Right cardiac atrium (tissue), 5 donors: Measurements from ENCODE around the gene IZUMO3. TPM values are rescaled to one million over a fixed set of nuclear protein-coding genes. Genes with fewer than 3 reads are reported as not detected.
"Not testable (repeated sequence)": the region's sequence is repeated elsewhere in the genome, so short reads cannot be mapped to it uniquely, and the experiment has no call there.

ENCODE experiments used
- ATAC-seq, 2 donors: fragments of 200-7000 bp; cut with Tn5 transposase; one replicate each; pipeline versions ENCODE4 v1.8.0 to v1.9.1; 2020; ENCODE audit warnings: moderate library complexity in 2 of 2, mild to moderate bottlenecking in 1 of 2
- DNase-seq, 3 donors: peaks; one replicate each; pipeline ENCODE4 v3.0.0-alpha.2; 2020
- H3K27ac ChIP-seq: one replicate; pipeline ENCODE4 v1.5.1; 2013; ENCODE audit warnings: mild to moderate bottlenecking, low read length, control low read depth, moderate library complexity
- H3K27me3 ChIP-seq: one replicate; pipeline ENCODE4 v1.6.1; 2013; ENCODE audit not compliant: control insufficient read depth, insufficient read depth
- H3K4me1 ChIP-seq: one replicate; pipeline ENCODE4 v1.6.1; 2013; ENCODE audit warnings: low read length; ENCODE audit not compliant: control insufficient read depth, insufficient read depth
- H3K4me3 ChIP-seq: one replicate; pipeline ENCODE4 v1.5.1; 2013; ENCODE audit warnings: low read length, control low read depth
- H3K9me3 ChIP-seq: one replicate; pipeline ENCODE4 v1.6.1; 2013; ENCODE audit warnings: low read length; ENCODE audit not compliant: control insufficient read depth
- WGBS: extraction: QIAGEN DNeasy Blood & Tissue Kit; methylation state at CpG from one replicate; pipeline ENCODE4 v1.1.7; 2013; 5-methylcytosine and 5-hydroxymethylcytosine counted together
- intact Hi-C, 4 donors: fragments of 100-400 bp; cut with DNase I; formaldehyde crosslinking; loops; one replicate each; pipeline versions ENCODE4 v1.11.0 to v1.14.0; 2022 to 2023
- long read RNA-seq, 4 donors: library from polyadenylated mRNA; unstranded; transcript quantifications; one replicate each; pipeline ENCODE4 v2.0.0, GENCODE V29; 2020 to 2021
- polyA plus RNA-seq: library from polyadenylated mRNA; stranded (reverse); fragments of 200-250 nt; gene quantifications from one replicate; pipeline ENCODE4 v1.2.3, GENCODE V29; 2013
- total RNA-seq, 4 donors: library from RNA; stranded (reverse); fragmentation: NEBNext Ultra II Directional; extraction: Animal tissue kit (Norgen Biotek cat#: 25700); gene quantifications; one replicate each; pipeline ENCODE4 v1.2.1, GENCODE V29; 2021
- donor health status: healthy with polysubstance abuse.
- donor health status: DM: no; HTN: yes; CAD: no.
- donor health status: DM: no; HTN: no; CAD: no.
- donor health status: DM: no; HTN: yes; CAD: no; lungs with severe emphysema.
- donor health status: DM: yes; HTN: yes; CAD: no.

IZUMO3 gene
- not detected for total RNA-seq
- polyA plus RNA-seq, result not detected
- long read RNA-seq, donor 1, result 0 reads
- long read RNA-seq, donor 2, result 0 reads
- long read RNA-seq, donor 3, result 0 reads
- long read RNA-seq, donor 4, result 0 reads

- DNase-seq, result no peak
- no peaks in the 10 kb centered on the region for H3K4me1 ChIP-seq
- H3K27me3 ChIP-seq, result no peaks in the 10 kb centered on the region
- intact Hi-C loops, result no loop called here
- 94% methylated on average over 3 of the region's 3 CpGs for WGBS
- H3K27ac ChIP-seq, result no peak within 1 kb of the TSS
- ATAC-seq, result no peak
- H3K9me3 ChIP-seq, result no peaks in the 10 kb centered on the region
- H3K4me3 ChIP-seq, result no peak within 1 kb of the TSS
Measured at GRCh38 chr9:24545847-24546522, at the start of gene IZUMO3. Gene IZUMO3 (minus strand): TSS chr9:24545897. CDS start chr9:24545649, 248 bp downstream.

DNA sequence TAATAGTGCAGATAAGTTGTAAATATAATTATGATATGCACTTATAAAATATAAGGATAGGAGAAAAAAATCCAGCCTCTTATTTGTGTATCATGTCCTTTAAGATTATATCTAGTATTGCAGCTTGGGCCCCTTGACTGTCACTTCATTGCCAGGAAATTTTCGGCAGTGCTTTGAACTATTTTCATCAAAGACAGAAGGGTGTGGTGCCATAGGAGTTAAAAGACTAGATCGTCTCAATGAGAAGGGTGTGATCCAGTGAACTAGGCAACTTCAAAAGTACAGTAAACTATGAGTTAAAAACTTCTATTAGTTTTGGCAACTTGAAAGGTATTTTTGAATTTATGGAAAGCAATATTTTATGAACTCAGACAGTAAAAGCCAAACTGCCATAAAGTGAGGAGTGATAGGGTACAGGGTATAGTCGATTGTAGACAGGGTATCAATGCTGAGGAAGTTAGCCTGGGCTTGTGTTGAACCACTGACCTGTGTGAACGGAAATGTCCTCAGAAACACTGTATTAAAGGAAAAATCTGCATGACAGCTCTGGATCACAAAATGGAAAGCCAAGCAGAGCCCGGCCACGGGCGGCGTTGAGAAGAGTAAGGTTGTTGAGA is 48.6 kb upstream of the IZUMO3 start:
- H3K4me1 ChIP-seq, result no peaks in the 10 kb centered on the region
- no peaks in the 10 kb centered on the region for H3K9me3 ChIP-seq
- H3K4me3 ChIP-seq, result no peak overlapping the region
- 61% methylated on average over 8 of the region's 8 CpGs for WGBS
- H3K27me3 ChIP-seq, result no peaks in the 10 kb centered on the region
- ATAC-seq (no peak), DNase-seq (no peak)
- no peak overlapping the region for H3K27ac ChIP-seq
- intact Hi-C loops, result no loop called here

- no peak overlapping the region for H3K4me3 ChIP-seq
- no peaks in the 10 kb centered on the region for H3K4me1 ChIP-seq
- ATAC-seq, result no peak
- DNase-seq, result no peak
- WGBS, result 57% methylated on average over 1 of the region's 1 CpG
- no peaks in the 10 kb centered on the region for H3K27me3 ChIP-seq
- H3K27ac ChIP-seq, result no peak overlapping the region
- intact Hi-C loops, result no loop called here
- H3K9me3 ChIP-seq, result no peaks in the 10 kb centered on the region
Measured at GRCh38 chr9:24590432-24590831, 44.7 kb upstream of the IZUMO3 start.

GRCh38 chr9:24587883-24588282 is 42.2 kb upstream of the IZUMO3 start:
- Histone ChIP-seq H3K27me3 (no peaks in the 10 kb centered on the region), H3K4me3 (no peak overlapping the region), H3K27ac (no peak overlapping the region), H3K9me3 (no peaks in the 10 kb centered on the region), H3K4me1 (no peaks in the 10 kb centered on the region)
- intact Hi-C loops, result no loop called here
- DNase-seq (no peak), ATAC-seq (no peak)
- WGBS, result 62% methylated on average over 2 of the region's 2 CpGs

GRCh38 chr9:24582146-24583126 is 36.7 kb upstream of the IZUMO3 start:
- Histone ChIP-seq H3K9me3 (no peaks in the 10 kb centered on the region), H3K27me3 (no peaks in the 10 kb centered on the region), H3K4me1 (no peaks in the 10 kb centered on the region), H3K4me3 (no peak overlapping the region), H3K27ac (no peak overlapping the region)
- intact Hi-C loops, result no loop called here
- WGBS, result 67% methylated on average over 6 of the region's 6 CpGs
- ATAC-seq, result no peak
- DNase-seq, result no peak

- DNase-seq, H3K27me3 ChIP-seq, ATAC-seq, H3K4me1 ChIP-seq, H3K9me3 ChIP-seq, H3K4me3 ChIP-seq, H3K27ac ChIP-seq, intact Hi-C loops: not testable (repeated sequence)
- 75% methylated on average over 21 of the region's 21 CpGs for WGBS
Measured at GRCh38 chr9:24580005-24580404, 34.3 kb upstream of the IZUMO3 start.

- Histone ChIP-seq H3K27me3 (no peaks in the 10 kb centered on the region), H3K4me3 (no peak overlapping the region), H3K4me1 (no peaks in the 10 kb centered on the region), H3K9me3 (no peaks in the 10 kb centered on the region), H3K27ac (no peak overlapping the region)
- intact Hi-C loops, result no loop called here
- 74% methylated on average over 2 of the region's 2 CpGs for WGBS
- DNase-seq (no peak), ATAC-seq (no peak)
Measured at GRCh38 chr9:24572406-24572805, 26.7 kb upstream of the IZUMO3 start.

- DNase-seq (no peak), ATAC-seq (no peak)
- H3K9me3 ChIP-seq, result no peaks in the 10 kb centered on the region
- intact Hi-C loops, result loop anchor here in 1 of 4 donors (10.0 kb wide), 1 partner anchor 57 kb away; no protein-coding TSS in a partner anchor
- WGBS, result 71% methylated on average over 3 of the region's 3 CpGs
- H3K4me3 ChIP-seq, result no peak overlapping the region
- no peak overlapping the region for H3K27ac ChIP-seq
- no peaks in the 10 kb centered on the region for H3K27me3 ChIP-seq
- H3K4me1 ChIP-seq, result no peaks in the 10 kb centered on the region
Measured at GRCh38 chr9:24561957-24562356, 16.3 kb upstream of the IZUMO3 start.

- Histone ChIP-seq H3K27me3 (no peaks in the 10 kb centered on the region), H3K9me3 (no peaks in the 10 kb centered on the region), H3K4me3 (no peak overlapping the region), H3K4me1 (no peaks in the 10 kb centered on the region), H3K27ac (no peak overlapping the region)
- no peak for DNase-seq
- no peak for ATAC-seq
- 77% methylated on average over 2 of the region's 2 CpGs for WGBS
- intact Hi-C loops, result no loop called here
Measured at GRCh38 chr9:24553183-24553552, 7.5 kb upstream of the IZUMO3 start.

GRCh38 chr9:24552526-24553182 is 7.0 kb upstream of the IZUMO3 start:
- Histone ChIP-seq H3K27ac (no peak overlapping the region), H3K27me3 (no peaks in the 10 kb centered on the region), H3K9me3 (no peaks in the 10 kb centered on the region), H3K4me3 (no peak overlapping the region), H3K4me1 (no peaks in the 10 kb centered on the region)
- 69% methylated on average over 9 of the region's 9 CpGs for WGBS
- intact Hi-C loops, result no loop called here
- DNase-seq (no peak), ATAC-seq (no peak)
